Transverse colon (tissue), 4 donors: ENCODE results near the gene JHY. TPM values are rescaled to one million over a fixed set of nuclear protein-coding genes. Genes with fewer than 3 reads are reported as not detected.
A peak's percentile ranks its signal among the peaks of the same experiment; 100 is the strongest.

Experiments
- DNase-seq: peaks from one replicate; pipeline ENCODE4 v3.0.0-alpha.2; 2019
- H3K27ac ChIP-seq, 4 donors: fragments of 200-600 bp; sonication (generic); 2 replicates each; pipeline ENCODE4 v1.5.1; 2016 to 2018; ENCODE audit warnings: inconsistent platforms in 4 of 4
- H3K27me3 ChIP-seq: fragments of 200-600 bp; sonication (generic); 2 replicates; pipeline ENCODE4 v1.5.1; 2017; ENCODE audit warnings: inconsistent platforms
- H3K36me3 ChIP-seq, 4 donors: fragments of 200-600 bp; sonication (generic); 2 replicates each; pipeline ENCODE4 v1.5.1; 2017 to 2019; ENCODE audit warnings: inconsistent platforms in 4 of 4
- H3K4me1 ChIP-seq, 4 donors: fragments of 200-600 bp; sonication (generic); 2 replicates each; pipeline ENCODE4 v1.5.1; 2017 to 2020; ENCODE audit warnings: inconsistent platforms in 4 of 4
- H3K4me3 ChIP-seq, 4 donors: fragments of 200-600 bp; sonication (generic); 1 replicate in 1 of 4; 2 replicates in 3 of 4; pipeline versions ENCODE4 v1.5.1 to v1.6.1; 2017 to 2019; ENCODE audit warnings: inconsistent platforms in 4 of 4
- H3K9me3 ChIP-seq, 2 donors: fragments of 200-600 bp; sonication (generic); 2 replicates each; pipeline ENCODE4 v1.5.1; 2017 to 2019; ENCODE audit warnings: inconsistent platforms in 2 of 2
- EP300 ChIP-seq: sonication (generic); formaldehyde crosslinking; IDR thresholded peaks from one replicate; pipeline ENCODE4 v1.6.1; 2017; ENCODE audit warnings: antibody characterized with exemption, low read depth
- POLR2A ChIP-seq: fragments of 450-650 bp; IDR thresholded peaks from one replicate; pipeline ENCODE4 v1.6.1; 2016; ENCODE audit warnings: antibody characterized with exemption, mild to moderate bottlenecking, moderate library complexity
- POLR2AphosphoS5 ChIP-seq, 3 donors: sonication (generic); formaldehyde crosslinking; IDR thresholded peaks; one replicate each; pipeline ENCODE4 v1.6.1; 2016; ENCODE audit warnings: antibody characterized with exemption in 3 of 3
- WGBS, 2 donors: methylation state at CpG; one replicate each; pipeline ENCODE4 v1.1.5; 2018; ENCODE audit warnings: low coverage in 1 of 2; 5-methylcytosine and 5-hydroxymethylcytosine counted together
- in situ Hi-C, 4 donors: fragments of 200-750 bp; cut with MboI; loops; one replicate each; pipeline versions ENCODE4 v1.15.0 to v1.15.1; 2017; ENCODE audit warnings: low sequenced_read_pairs in 3 of 4, low pct_ligation_motif_present in 1 of 4, low pct_unique_long_range_greater_than_20kb in 1 of 4
- intact Hi-C: fragments of 100-400 bp; cut with DNase I; formaldehyde crosslinking; loops from one replicate; pipeline ENCODE4 v1.15.1; 2023; ENCODE audit warnings: low total_unique reads
- total RNA-seq, 4 donors: library from RNA; depleted of rRNA; stranded (reverse); fragments of >200 nt; gene quantifications; one replicate each; pipeline ENCODE4 v1.1.0, GENCODE V29; 2016
- TF ChIP-seq, protein P1 (sequence below), 5 experiments: fragments of 200-600 bp in 3 of 5; fragments of 450-650 bp in 2 of 5; sonication (generic) in 3 of 5; IDR thresholded peaks; 1 replicate in 2 of 5; 2 replicates in 3 of 5; pipeline ENCODE4 v1.5.1; 2016 to 2017; ENCODE audit warnings: antibody characterized with exemption in 5 of 5, inconsistent platforms in 3 of 5, mild to moderate bottlenecking in 2 of 5, moderate library complexity in 1 of 5

Gene JHY
- total RNA-seq, 4 donors from 2014 or later, result 2.0 to 5.2 (median 4.4) TPM; not detected in 1

GRCh38 chr11:122983438-122984185 lies 101.1 kb downstream of the JHY start:
- intact Hi-C loops, result no loop called here
- Histone ChIP-seq H3K36me3 (no peaks in the 10 kb centered on the region), H3K27ac (no peak overlapping the region), H3K4me3 (peak overlapping the region in 3 of 4 donors; percentile 40 to 70 (median 41)), H3K9me3 (no peaks in the 10 kb centered on the region), H3K4me1 (peaks cover 0 to 13% (median 4%) of the 10 kb centered on the region in 4 donors), H3K27me3 (peaks cover 100% of the 10 kb centered on the region)
- no peak for DNase-seq
- 26 to 37% methylated on average over 5 to 26 of the region's 26 CpGs for WGBS, 2 donors
- in situ Hi-C loops, result no loop called here
- TF ChIP-seq EP300, result no peak
- no peak for TF ChIP-seq POLR2A
- TF ChIP-seq, protein P1, sequence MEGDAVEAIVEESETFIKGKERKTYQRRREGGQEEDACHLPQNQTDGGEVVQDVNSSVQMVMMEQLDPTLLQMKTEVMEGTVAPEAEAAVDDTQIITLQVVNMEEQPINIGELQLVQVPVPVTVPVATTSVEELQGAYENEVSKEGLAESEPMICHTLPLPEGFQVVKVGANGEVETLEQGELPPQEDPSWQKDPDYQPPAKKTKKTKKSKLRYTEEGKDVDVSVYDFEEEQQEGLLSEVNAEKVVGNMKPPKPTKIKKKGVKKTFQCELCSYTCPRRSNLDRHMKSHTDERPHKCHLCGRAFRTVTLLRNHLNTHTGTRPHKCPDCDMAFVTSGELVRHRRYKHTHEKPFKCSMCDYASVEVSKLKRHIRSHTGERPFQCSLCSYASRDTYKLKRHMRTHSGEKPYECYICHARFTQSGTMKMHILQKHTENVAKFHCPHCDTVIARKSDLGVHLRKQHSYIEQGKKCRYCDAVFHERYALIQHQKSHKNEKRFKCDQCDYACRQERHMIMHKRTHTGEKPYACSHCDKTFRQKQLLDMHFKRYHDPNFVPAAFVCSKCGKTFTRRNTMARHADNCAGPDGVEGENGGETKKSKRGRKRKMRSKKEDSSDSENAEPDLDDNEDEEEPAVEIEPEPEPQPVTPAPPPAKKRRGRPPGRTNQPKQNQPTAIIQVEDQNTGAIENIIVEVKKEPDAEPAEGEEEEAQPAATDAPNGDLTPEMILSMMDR (IDR thresholded peaks at IDR 0.05), result no peak
- no peak for TF ChIP-seq POLR2AphosphoS5 (IDR thresholded peaks at IDR 0.05)

DNA sequence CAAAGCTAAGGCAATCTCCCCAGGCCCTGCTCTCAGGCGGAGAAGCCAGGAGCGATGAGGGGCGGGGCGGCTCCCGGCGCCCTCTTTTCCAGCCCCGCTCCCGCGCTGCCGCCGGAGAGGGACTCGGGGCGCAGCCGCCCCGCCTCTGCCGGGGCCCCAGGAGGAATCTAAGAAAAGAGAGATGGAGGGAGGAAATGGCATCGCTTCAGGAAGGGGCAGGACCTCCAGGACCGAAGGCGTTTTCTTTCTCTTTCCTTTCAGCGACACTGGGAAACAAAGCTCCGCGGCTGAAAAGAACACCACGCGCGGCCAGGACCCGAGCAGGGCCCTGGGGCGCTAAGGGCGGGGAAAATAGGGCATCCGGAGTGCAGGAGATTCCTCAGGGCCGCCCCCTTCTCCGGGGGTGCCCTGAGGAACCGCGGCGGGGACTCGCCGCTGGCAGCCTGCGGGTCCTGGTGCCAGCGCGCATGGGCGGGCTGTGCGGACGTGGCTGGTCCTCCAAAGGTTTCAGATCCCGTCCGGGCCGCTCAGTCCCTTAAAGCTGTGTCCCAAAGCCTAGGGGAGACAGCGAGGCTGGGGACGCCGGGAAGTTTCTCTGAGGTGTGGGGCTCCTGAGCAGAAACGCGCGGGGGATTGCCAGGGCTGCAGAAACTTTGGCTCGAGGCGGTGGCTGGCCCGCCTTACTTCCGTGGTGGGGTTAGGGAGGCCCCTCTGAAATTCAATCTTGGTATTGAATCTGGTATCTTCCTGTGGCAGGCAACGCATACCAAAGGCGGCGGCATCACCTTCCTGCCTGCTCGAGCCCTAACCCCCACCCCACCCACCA lies 101.8 kb downstream of the JHY start:
- peaks cover 0 to 13% (median 4%) of the 10 kb centered on the region in 4 donors for H3K4me1 ChIP-seq
- peaks cover 93% of the 10 kb centered on the region for H3K27me3 ChIP-seq
- in situ Hi-C loops (no loop called here), intact Hi-C loops (no loop called here)
- no peak overlapping the region for H3K27ac ChIP-seq
- H3K9me3 ChIP-seq, result no peaks in the 10 kb centered on the region
- peak overlapping the region; percentile 38 to 70 (median 40) for H3K4me3 ChIP-seq
- 0 to 3% methylated on average over 8 to 53 of the region's 59 CpGs for WGBS, 2 donors
- TF ChIP-seq POLR2A (no peak), EP300 (no peak), POLR2AphosphoS5 (IDR thresholded peaks at IDR 0.05) (no peak)
- TF ChIP-seq, protein P1 (IDR thresholded peaks at IDR 0.05), result no peak
- H3K36me3 ChIP-seq, result no peaks in the 10 kb centered on the region
- DNase-seq, result no peak

GRCh38 chr11:122995526-122995925 lies 113.0 kb downstream of the JHY start:
- TF ChIP-seq POLR2AphosphoS5 (IDR thresholded peaks at IDR 0.05) (no peak), EP300 (no peak), POLR2A (no peak)
- TF ChIP-seq, protein P1 (IDR thresholded peaks at IDR 0.05), result no peak

GRCh38 chr11:122998727-122999366 lies 116.3 kb downstream of the JHY start:
- H3K27me3 ChIP-seq, result peaks cover 15% of the 10 kb centered on the region
- no peaks in the 10 kb centered on the region for H3K9me3 ChIP-seq
- in situ Hi-C loops, result no loop called here
- no peaks in the 10 kb centered on the region for H3K36me3 ChIP-seq
- no peak for TF ChIP-seq POLR2A
- no peaks in the 10 kb centered on the region for H3K4me1 ChIP-seq
- no peak overlapping the region for H3K27ac ChIP-seq
- DNase-seq, result no peak
- intact Hi-C loops, result no loop called here
- no peak overlapping the region for H3K4me3 ChIP-seq
- 53 to 58% methylated on average over 6 to 14 of the region's 14 CpGs for WGBS, 2 donors

More at GRCh38 chr11:122995526-122995925, 113.0 kb downstream of the JHY start:
- Histone ChIP-seq H3K36me3 (no peaks in the 10 kb centered on the region), H3K9me3 (no peaks in the 10 kb centered on the region), H3K4me1 (no peaks in the 10 kb centered on the region), H3K27ac (no peak overlapping the region), H3K27me3 (peaks cover 21% of the 10 kb centered on the region), H3K4me3 (no peak overlapping the region)
- no peak for DNase-seq
- in situ Hi-C loops (no loop called here), intact Hi-C loops (no loop called here)
- WGBS, 2 donors, result 45% methylated on average over 3 of the region's 3 CpGs; no CpG with 5 or more reads in 1 of the 2 donors
